HG03060 (cell line): ENCODE measurements around the gene LTC4S.
"Not testable (repeated sequence)": the region's sequence is repeated elsewhere in the genome, so short reads cannot be mapped to it uniquely, and the experiment has no call there.

Source experiments
- ATAC-seq: cut with Tn5 transposase; IDR thresholded peaks from one replicate; pipeline ENCODE4 v1.9.1; 2021; ENCODE audit warnings: low read depth, moderate number of reproducible peaks; ENCODE audit not compliant: unreplicated experiment

LTC4S gene

DNA sequence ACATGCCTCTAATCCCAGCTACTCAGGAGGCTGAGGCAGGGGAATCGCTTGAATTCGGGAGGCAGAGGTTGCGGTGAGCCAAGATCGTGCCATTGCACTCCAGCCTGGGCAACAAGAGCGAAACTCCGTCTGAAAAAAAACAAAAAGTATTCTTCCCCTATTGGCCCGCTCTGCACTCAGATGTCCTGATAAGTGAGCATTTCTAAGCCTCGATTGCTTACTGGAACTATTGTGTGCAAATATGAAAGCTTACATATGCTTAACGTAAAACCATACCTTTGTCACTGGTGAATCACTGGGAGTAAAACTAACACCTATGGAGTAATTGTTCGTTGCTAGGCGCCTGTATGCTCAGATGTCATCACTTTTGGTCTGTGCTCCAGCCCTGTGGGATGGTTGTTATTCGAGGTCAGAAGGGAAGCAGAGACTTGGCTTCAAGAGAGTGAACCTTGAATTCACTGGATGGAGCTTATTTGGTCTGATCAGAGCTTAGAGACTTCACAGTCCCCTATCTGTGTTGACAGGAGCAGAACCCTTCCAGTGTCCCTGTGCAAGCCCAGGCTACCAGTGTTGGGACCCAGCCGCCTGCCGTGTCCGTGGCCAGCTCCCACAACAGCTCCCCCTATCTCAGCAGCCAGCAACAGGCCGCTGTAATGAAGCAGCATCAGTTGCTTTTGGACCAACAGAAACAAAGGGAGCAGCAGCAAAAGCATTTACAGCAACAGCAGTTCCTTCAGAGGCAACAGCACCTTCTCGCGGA lies 25.3 kb upstream of the LTC4S start:
- no peak for ATAC-seq

DNA sequence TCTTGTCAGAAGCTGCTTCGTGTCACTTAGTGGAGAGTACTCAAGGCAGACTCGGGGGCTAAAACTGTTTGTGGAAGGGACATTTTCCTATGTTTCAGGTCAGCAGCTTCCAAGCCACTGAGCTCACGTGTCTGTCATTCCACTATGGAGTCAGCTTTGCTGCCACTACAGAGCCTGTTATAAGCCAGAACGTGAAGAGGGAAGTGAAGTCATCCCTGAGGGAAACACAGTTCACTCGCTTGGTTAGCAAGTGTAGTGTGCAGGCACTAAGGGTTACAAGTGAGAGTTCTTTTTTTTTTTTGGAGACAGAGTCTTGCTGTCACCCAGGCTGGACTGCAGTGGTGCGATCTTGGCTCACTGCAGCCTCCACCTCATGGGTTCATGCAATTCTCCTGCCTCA lies 24.5 kb upstream of the LTC4S start:
- no peak for ATAC-seq

DNA sequence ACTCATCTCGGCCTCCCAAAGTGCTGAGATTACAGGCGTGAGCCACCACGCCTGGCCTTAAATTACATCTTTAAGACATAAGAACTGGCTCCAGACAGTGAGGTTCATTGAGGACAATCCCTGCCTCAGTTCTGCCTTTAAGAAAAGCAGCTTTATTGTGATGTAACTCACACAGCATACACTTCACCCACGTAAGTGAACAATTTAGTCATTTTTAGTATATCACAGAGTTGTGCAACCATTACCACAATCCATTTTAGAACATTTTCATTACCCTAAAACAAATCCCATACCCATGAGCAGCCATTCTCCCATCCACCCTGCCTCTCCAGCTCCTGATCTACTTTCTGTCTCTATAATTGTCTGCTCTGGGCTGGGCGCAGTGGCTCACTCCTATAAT lies 24.0 kb upstream of the LTC4S start:
- ATAC-seq = no peak

- no peak for ATAC-seq
Measured at GRCh38 chr5:179771311-179771895, 22.4 kb upstream of the LTC4S start.

DNA sequence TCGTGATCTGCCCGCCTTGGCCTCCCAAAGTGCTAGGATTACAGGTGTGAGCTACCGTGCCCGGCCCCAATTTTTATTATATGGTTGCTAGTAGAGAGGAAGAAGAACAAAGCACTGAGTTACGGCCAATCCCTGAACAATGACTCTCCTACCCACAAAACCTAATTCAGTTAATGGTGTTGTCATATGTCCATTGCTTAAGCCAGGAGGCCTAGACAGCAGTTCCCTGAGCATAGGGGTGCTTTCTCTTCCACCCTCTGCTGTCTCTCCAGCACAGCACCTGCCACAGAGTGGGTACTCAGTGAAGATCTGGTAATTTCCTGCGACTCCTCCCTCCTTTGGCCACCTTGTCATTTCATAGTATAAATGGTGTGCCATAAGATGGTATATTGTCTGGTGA lies 21.4 kb upstream of the LTC4S start:
- ATAC-seq = no peak

GRCh38 chr5:179773686-179774040 lies 20.1 kb upstream of the LTC4S start:
- ATAC-seq = no peak

DNA sequence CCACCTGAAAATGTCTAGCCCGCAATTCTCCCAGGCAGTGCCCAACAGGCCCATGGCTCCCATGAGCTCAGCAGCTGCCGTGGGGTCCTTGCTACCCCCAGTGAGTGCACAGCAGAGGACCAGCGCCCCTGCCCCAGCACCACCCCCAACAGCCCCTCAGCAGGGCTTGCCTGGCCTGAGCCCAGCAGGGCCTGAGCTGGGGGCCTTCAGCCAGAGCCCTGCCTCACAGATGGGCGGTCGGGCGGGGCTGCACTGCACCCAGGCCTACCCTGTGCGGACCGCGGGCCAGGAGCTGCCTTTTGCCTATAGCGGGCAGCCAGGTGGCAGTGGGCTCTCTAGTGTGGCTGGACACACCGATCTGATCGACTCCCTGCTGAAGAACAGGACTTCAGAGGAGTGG lies 19.3 kb upstream of the LTC4S start:
- ATAC-seq = no peak

DNA sequence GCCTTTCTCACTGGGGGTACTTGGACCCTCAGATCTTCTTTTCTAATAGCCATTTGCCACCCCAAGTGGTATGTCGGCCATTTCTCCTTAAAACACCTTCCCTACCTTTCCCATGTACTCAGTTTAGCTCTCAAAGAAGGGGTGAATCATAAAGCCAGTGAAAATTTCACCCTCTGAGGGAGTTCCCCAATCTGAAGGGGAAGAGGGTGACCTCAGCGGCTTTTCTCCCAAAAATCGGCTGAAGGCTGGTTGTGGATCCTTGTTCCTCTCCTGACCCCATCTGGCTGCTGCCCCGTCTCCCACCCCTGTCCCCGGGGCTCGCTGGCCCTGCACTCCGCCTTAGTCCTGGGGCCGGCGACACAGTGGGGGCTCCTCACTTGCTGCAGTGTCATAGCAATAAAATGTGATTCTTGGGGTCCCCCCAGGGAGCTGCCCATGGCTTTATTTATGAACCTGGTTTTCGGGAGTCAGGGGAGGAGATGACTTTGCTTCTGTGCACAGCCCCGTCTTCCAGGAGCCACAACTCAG lies 17.3 kb upstream of the LTC4S start:
- no peak for ATAC-seq

- ATAC-seq = no peak
Measured at GRCh38 chr5:179777456-179777855, 16.3 kb upstream of the LTC4S start.

DNA sequence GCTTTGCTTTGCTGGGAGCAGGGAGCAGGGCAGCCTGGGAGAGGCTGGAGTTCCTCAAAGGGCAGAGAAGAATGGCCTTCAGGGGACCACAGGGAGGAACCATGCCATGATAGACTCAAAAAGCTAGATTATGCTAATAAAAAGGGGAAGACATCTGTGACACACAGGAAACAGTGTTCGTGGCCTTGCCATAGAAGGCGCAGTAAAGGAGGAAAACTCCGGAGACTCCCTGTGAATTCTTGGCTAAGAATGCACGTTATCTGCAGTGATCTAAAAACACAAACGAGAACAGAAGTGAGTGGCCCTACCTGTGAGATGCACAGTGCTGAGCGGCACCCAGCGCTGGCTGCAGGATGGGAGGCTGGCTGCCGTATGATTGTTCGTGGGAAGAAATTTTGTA lies 15.9 kb upstream of the LTC4S start:
- no peak for ATAC-seq

GRCh38 chr5:179778591-179778990 lies 15.2 kb upstream of the LTC4S start:
- ATAC-seq = no peak

- ATAC-seq = no peak
Measured at GRCh38 chr5:179779826-179780225, 14.0 kb upstream of the LTC4S start.

DNA sequence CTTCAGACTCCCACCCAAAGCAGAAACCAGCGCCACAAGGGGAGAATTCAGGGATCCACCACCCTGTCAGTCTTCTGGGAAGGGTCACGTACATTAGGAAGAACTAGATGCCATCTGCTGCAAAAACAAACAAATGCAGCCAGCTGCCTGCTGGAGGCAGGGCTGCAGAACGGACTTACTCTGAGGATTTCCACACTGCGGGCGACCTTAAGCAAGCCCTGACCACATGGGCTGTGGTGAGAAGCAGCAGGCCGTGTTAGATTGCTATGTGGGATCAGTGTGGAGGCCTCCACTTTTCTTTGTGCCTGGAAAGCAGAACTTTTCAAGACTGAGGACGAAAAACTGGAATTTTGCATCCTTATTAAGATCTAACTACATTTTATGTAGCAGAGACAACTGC lies 13.4 kb upstream of the LTC4S start:
- ATAC-seq = no peak

- ATAC-seq = no peak
Measured at GRCh38 chr5:179781846-179782245, 11.9 kb upstream of the LTC4S start.

- no peak for ATAC-seq
Measured at GRCh38 chr5:179783128-179783527, 10.7 kb upstream of the LTC4S start.

- no peak for ATAC-seq
Measured at GRCh38 chr5:179786861-179787260, 6.9 kb upstream of the LTC4S start.

DNA sequence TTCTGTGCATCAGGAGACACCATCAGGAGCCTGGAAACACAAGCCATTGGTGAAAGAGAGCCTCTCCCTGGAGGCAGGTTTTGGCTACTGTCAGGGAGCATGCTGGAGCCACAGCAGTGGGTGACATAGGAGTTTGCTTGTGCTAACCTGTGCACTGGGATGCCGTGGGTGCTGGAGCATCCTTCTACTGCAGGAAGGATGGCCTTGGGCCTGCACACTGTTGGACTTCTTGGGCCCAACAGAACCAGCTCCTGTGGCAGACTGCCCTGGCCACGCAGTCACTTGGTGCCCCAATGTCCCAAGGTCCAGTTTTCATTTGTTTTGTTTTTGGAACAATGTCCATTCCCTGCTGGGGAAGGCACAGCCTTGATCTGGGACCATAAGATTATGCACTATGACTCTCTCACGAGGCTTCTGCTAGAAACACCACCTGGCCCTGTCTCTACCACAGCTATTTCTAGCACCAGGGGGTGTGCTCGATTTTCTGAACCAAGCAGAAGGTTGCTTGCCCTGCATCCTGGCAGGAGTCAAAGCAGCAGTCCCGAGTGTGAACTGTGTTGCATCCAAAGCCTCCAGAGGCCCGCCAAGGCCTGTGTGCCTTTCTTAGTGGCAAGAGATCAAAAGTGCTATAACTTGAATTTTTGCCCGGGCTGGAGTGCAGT lies 5.5 kb upstream of the LTC4S start:
- no peak for ATAC-seq

- not testable (repeated sequence) for ATAC-seq
Measured at GRCh38 chr5:179789278-179789677, 4.5 kb upstream of the LTC4S start.

DNA sequence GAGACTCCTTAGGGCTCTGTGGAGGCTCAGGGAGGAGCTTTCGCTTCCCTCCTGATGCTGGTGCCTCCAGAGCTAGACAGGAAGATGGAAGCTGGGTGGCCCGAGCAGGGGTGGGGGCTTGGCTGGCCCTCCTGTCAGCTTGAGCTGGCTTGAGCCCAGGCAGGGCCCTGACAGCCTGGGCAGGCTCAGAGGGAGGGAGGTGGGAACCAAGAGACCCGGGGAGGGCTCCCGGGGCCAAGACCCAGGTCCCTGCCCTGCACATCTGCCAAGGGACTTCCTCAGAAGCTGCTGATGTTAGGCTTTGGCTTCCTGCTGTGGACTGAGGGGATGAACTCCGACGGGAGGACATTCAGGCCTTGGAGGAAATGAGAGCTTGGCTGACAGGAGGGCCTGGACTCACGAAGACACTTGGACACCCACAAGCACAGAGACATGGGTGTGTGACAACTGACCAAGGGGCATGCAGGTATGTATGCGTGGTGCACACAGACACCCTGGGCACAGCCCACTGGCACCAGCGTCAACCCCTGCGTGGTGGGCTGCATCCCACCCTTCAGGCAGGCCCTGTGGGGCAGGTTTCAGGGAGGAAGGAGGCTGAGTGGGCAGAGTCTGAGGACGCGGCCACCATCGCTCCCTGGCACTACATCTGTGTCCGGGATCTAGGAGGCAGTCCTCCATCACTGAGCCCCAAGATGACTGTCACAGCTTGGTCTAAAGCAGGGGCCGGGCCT lies 1.7 kb upstream of the LTC4S start:
- no peak for ATAC-seq

DNA sequence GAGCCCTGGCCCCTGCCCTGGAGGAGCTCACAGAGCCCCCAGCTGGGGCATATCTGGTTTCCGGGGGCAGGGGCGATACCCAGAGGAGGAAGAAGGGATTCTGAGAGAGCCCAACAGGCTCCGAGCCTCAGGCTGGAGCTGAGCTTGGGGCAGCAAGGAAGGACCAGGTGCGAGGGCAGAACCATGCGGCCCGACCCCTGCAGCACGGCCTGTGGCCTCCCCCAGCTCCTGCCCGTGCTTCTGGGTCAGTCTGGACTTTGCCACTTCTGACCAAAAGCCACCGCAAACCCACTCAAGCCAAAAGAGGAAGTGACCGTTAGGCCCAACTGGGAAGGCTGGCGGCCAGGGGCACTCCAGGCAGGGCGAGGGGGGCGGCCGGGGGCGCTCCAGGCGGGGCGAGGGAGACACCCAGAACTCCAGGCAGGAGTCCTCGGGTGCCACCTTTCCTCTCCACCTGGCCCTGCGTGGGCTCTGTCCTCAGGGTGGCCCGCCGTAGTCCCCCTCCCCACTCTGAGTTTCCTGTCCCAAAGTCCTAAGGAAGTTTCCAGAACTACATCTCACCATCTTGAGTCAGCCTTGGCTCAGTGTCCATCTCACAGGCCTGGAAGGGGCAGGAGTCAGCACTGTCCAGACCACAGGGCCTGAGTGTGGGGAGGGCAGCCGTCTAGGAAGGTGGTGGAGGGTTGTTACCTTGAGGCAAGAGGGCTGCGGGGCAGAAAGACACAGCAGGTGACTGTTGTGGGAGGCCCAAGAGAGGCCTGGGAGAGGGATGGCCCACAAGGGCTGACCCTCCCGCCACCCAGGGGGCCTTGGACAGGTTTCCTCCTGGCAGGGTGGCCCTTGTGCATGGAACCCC lies 946 bp upstream of the LTC4S start:
- ATAC-seq = no peak
